ENCODE results near the gene ADRB1. TPM values are rescaled to one million over a fixed set of nuclear protein-coding genes. Genes with fewer than 3 reads are reported as not detected.

Gene ADRB1
- total and polyA plus RNA-seq, 2 experiments from 2014 or later = 0.10 to 1.2 TPM

GRCh38 chr10:114061789-114062188, 18.1 kb downstream of the ADRB1 start:
- Histone ChIP-seq H3K4me1 (ENCODE audit: insufficient read depth) (no peaks in the 10 kb centered on the region), H3K27ac (no peak overlapping the region), H3K9me3 (ENCODE audit: low read depth) (no peaks in the 10 kb centered on the region), H3K27me3 (no peaks in the 10 kb centered on the region), H3K36me3 (replicated peaks; ENCODE audit: insufficient read depth, low read depth) (no peaks in the 10 kb centered on the region), H3K4me2 (no peak overlapping the region), H2AFZ (no peak overlapping the region), H4K20me1 (ENCODE audit: insufficient read depth, poor library complexity, severe bottlenecking) (no peaks in the 10 kb centered on the region), H3K9me2 (replicated peaks; ENCODE audit: insufficient read depth) (no peaks in the 10 kb centered on the region), H3K79me2 (no peaks in the 10 kb centered on the region), H3K4me3 (no peak overlapping the region)
- no peak for TF ChIP-seq EZH2 (IDR thresholded peaks at IDR 0.05; ENCODE audit: borderline replicate concordance)
- TF ChIP-seq, protein P1, sequence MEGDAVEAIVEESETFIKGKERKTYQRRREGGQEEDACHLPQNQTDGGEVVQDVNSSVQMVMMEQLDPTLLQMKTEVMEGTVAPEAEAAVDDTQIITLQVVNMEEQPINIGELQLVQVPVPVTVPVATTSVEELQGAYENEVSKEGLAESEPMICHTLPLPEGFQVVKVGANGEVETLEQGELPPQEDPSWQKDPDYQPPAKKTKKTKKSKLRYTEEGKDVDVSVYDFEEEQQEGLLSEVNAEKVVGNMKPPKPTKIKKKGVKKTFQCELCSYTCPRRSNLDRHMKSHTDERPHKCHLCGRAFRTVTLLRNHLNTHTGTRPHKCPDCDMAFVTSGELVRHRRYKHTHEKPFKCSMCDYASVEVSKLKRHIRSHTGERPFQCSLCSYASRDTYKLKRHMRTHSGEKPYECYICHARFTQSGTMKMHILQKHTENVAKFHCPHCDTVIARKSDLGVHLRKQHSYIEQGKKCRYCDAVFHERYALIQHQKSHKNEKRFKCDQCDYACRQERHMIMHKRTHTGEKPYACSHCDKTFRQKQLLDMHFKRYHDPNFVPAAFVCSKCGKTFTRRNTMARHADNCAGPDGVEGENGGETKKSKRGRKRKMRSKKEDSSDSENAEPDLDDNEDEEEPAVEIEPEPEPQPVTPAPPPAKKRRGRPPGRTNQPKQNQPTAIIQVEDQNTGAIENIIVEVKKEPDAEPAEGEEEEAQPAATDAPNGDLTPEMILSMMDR (IDR thresholded peaks at IDR 0.05; ENCODE audit: poor library complexity) = no peak
- no peak for TF ChIP-seq EZH2phosphoT487 (IDR thresholded peaks at IDR 0.05; ENCODE audit: low read depth, severe bottlenecking, unreplicated experiment)
- 97% methylated on average over 9 of the region's 9 CpGs for WGBS (ENCODE audit: low lambda C conversion rate, missing lambda C conversion rate)
- DNase-seq (ENCODE audit: low spot score) = no peak

- no peaks in the 10 kb centered on the region for H3K27me3 ChIP-seq
- H2AFZ ChIP-seq = no peak overlapping the region
- DNase-seq (ENCODE audit: low spot score) = no peak
- no peaks in the 10 kb centered on the region for H3K4me1 ChIP-seq (ENCODE audit: insufficient read depth)
- no peak overlapping the region for H3K4me2 ChIP-seq
- no peaks in the 10 kb centered on the region for H3K79me2 ChIP-seq
- no peak overlapping the region for H3K4me3 ChIP-seq
- TF ChIP-seq EZH2 (IDR thresholded peaks at IDR 0.05; ENCODE audit: borderline replicate concordance) (no peak), EZH2phosphoT487 (IDR thresholded peaks at IDR 0.05; ENCODE audit: low read depth, severe bottlenecking, unreplicated experiment) (no peak)
- TF ChIP-seq, protein P1 (IDR thresholded peaks at IDR 0.05; ENCODE audit: poor library complexity) = no peak
- no peaks in the 10 kb centered on the region for H3K9me3 ChIP-seq (ENCODE audit: low read depth)
- no peaks in the 10 kb centered on the region for H4K20me1 ChIP-seq (ENCODE audit: insufficient read depth, poor library complexity, severe bottlenecking)
- no peak overlapping the region for H3K27ac ChIP-seq
- WGBS (ENCODE audit: low lambda C conversion rate, missing lambda C conversion rate) = 87% methylated on average over 6 of the region's 6 CpGs
- H3K9me2 ChIP-seq (replicated peaks; ENCODE audit: insufficient read depth) = no peaks in the 10 kb centered on the region
- no peaks in the 10 kb centered on the region for H3K36me3 ChIP-seq (replicated peaks; ENCODE audit: insufficient read depth, low read depth)
These were observed 20.7 kb downstream of the ADRB1 start for GRCh38 chr10:114064151-114065048.

GRCh38 chr10:114065049-114065435, 21.4 kb downstream of the ADRB1 start:
- no peaks in the 10 kb centered on the region for H3K9me2 ChIP-seq (replicated peaks; ENCODE audit: insufficient read depth)
- H3K9me3 ChIP-seq (ENCODE audit: low read depth) = no peaks in the 10 kb centered on the region
- H4K20me1 ChIP-seq (ENCODE audit: insufficient read depth, poor library complexity, severe bottlenecking) = no peaks in the 10 kb centered on the region
- no peak for DNase-seq (ENCODE audit: low spot score)
- H3K4me2 ChIP-seq = no peak overlapping the region
- no peaks in the 10 kb centered on the region for H3K4me1 ChIP-seq (ENCODE audit: insufficient read depth)
- H3K4me3 ChIP-seq = no peak overlapping the region
- no peaks in the 10 kb centered on the region for H3K79me2 ChIP-seq
- no peaks in the 10 kb centered on the region for H3K36me3 ChIP-seq (replicated peaks; ENCODE audit: insufficient read depth, low read depth)
- H3K27me3 ChIP-seq = no peaks in the 10 kb centered on the region
- 90% methylated on average over 3 of the region's 3 CpGs for WGBS (ENCODE audit: low lambda C conversion rate, missing lambda C conversion rate)
- no peak overlapping the region for H2AFZ ChIP-seq
- no peak overlapping the region for H3K27ac ChIP-seq
- TF ChIP-seq EZH2phosphoT487 (IDR thresholded peaks at IDR 0.05; ENCODE audit: low read depth, severe bottlenecking, unreplicated experiment) (no peak), EZH2 (IDR thresholded peaks at IDR 0.05; ENCODE audit: borderline replicate concordance) (no peak)
- TF ChIP-seq, protein P1 (IDR thresholded peaks at IDR 0.05; ENCODE audit: poor library complexity) = no peak

Measured in hepatocyte (in vitro differentiated cells).